Measurements from ENCODE around the gene HIF3A. TPM values are rescaled to one million over a fixed set of nuclear protein-coding genes. Genes with fewer than 3 reads are reported as not detected.

HIF3A gene
- polyA plus RNA-seq, 1 donor (not counting 4 experiments of a cell fraction or from before 2014, with no cell fraction given) = 0.01 TPM

GRCh38 chr19:46380690-46381089 is 83.8 kb downstream of the HIF3A start:
- no peaks in the 10 kb centered on the region for H3K27me3 ChIP-seq (ENCODE audit: control insufficient read depth, extremely low read depth, insufficient read depth, low read length)
- H3K9me3 ChIP-seq (ENCODE audit: control insufficient read depth, low read depth, low read length) = no peaks in the 10 kb centered on the region
- H3K27ac ChIP-seq (ENCODE audit: control insufficient read depth, insufficient read depth, low read length) = no peak overlapping the region
- no peak overlapping the region for H3K9ac ChIP-seq (ENCODE audit: control insufficient read depth, extremely low read depth, insufficient read depth, low read length)
- no peak overlapping the region for H3K4me2 ChIP-seq (ENCODE audit: control insufficient read depth, extremely low read depth, insufficient read depth, low read depth, low read length)
- H3K4me1 ChIP-seq (ENCODE audit: control insufficient read depth, extremely low read depth, insufficient read depth, low read length) = no peaks in the 10 kb centered on the region
- TF ChIP-seq CTCF (optimal IDR thresholded peaks at IDR 0.05 in 1 of 3, IDR thresholded peaks at IDR 0.05 in 1 of 3, conservative IDR thresholded peaks at IDR 0.05 in 1 of 3; ENCODE audit: extremely low read depth in 1 of 3, insufficient read depth in 2 of 3, low read length in 3 of 3) = no peak
- TF ChIP-seq EZH2 (IDR thresholded peaks at IDR 0.05; ENCODE audit: low read length) = no peak
- no peak overlapping the region for H3K4me3 ChIP-seq (ENCODE audit: control insufficient read depth in 2 of 3, extremely low read depth in 1 of 3, insufficient read depth in 2 of 3, low read depth in 1 of 3, low read length in 3 of 3)
- H2AFZ ChIP-seq (ENCODE audit: control insufficient read depth, low read length) = no peak overlapping the region
- H3K36me3 ChIP-seq (ENCODE audit: control insufficient read depth in 2 of 2, extremely low read depth in 1 of 2, insufficient read depth in 2 of 2, low read length in 2 of 2) = peaks cover 14 to 15% of the 10 kb centered on the region in 2 experiments
- H3K9me1 ChIP-seq (ENCODE audit: control insufficient read depth, extremely low read depth, insufficient read depth, low read length) = no peaks in the 10 kb centered on the region
- FAIRE-seq (no peak), DNase-seq (ENCODE audit: low read depth, low spot score) (no peak)
- no peaks in the 10 kb centered on the region for H4K20me1 ChIP-seq (ENCODE audit: control insufficient read depth, extremely low read depth, insufficient read depth, low read length)
- H3K79me2 ChIP-seq (ENCODE audit: control insufficient read depth, insufficient read depth, low read length) = peaks cover 2% of the 10 kb centered on the region
- dilution Hi-C loops (cut with MboI; ENCODE audit: extremely low pct_ligation_motif_present, low sequenced_read_pairs) = no loop called here

- no peak overlapping the region for H3K27ac ChIP-seq (ENCODE audit: control insufficient read depth, insufficient read depth, low read length)
- H3K79me2 ChIP-seq (ENCODE audit: control insufficient read depth, insufficient read depth, low read length) = peaks cover 2% of the 10 kb centered on the region
- no peak overlapping the region for H3K9ac ChIP-seq (ENCODE audit: control insufficient read depth, extremely low read depth, insufficient read depth, low read length)
- no peaks in the 10 kb centered on the region for H3K9me3 ChIP-seq (ENCODE audit: control insufficient read depth, low read depth, low read length)
- FAIRE-seq (no peak), DNase-seq (ENCODE audit: low read depth, low spot score) (no peak)
- dilution Hi-C loops (cut with MboI; ENCODE audit: extremely low pct_ligation_motif_present, low sequenced_read_pairs) = no loop called here
- H4K20me1 ChIP-seq (ENCODE audit: control insufficient read depth, extremely low read depth, insufficient read depth, low read length) = no peaks in the 10 kb centered on the region
- H3K4me1 ChIP-seq (ENCODE audit: control insufficient read depth, extremely low read depth, insufficient read depth, low read length) = no peaks in the 10 kb centered on the region
- no peak overlapping the region for H3K4me3 ChIP-seq (ENCODE audit: control insufficient read depth in 2 of 3, extremely low read depth in 1 of 3, insufficient read depth in 2 of 3, low read depth in 1 of 3, low read length in 3 of 3)
- no peak overlapping the region for H3K4me2 ChIP-seq (ENCODE audit: control insufficient read depth, extremely low read depth, insufficient read depth, low read depth, low read length)
- TF ChIP-seq EZH2 (IDR thresholded peaks at IDR 0.05; ENCODE audit: low read length) (no peak), CTCF (optimal IDR thresholded peaks at IDR 0.05 in 1 of 3, IDR thresholded peaks at IDR 0.05 in 1 of 3, conservative IDR thresholded peaks at IDR 0.05 in 1 of 3; ENCODE audit: extremely low read depth in 1 of 3, insufficient read depth in 2 of 3, low read length in 3 of 3) (no peak)
- H3K27me3 ChIP-seq (ENCODE audit: control insufficient read depth, extremely low read depth, insufficient read depth, low read length) = no peaks in the 10 kb centered on the region
- no peak overlapping the region for H2AFZ ChIP-seq (ENCODE audit: control insufficient read depth, low read length)
- H3K36me3 ChIP-seq (ENCODE audit: control insufficient read depth in 2 of 2, extremely low read depth in 1 of 2, insufficient read depth in 2 of 2, low read length in 2 of 2) = peaks cover 13% of the 10 kb centered on the region in 2 experiments
- no peaks in the 10 kb centered on the region for H3K9me1 ChIP-seq (ENCODE audit: control insufficient read depth, extremely low read depth, insufficient read depth, low read length)
These were observed 84.5 kb downstream of the HIF3A start for GRCh38 chr19:46381346-46381745.

All from keratinocyte (primary cell).